HepG2 (cell line): ENCODE results near the gene COX6A2. TPM values are rescaled to one million over a fixed set of nuclear protein-coding genes. Genes with fewer than 3 reads are reported as not detected.

Experiments
- AGO2 ChIP-seq: fragments of 200-400 bp; formaldehyde crosslinking; optimal IDR thresholded peaks from 2 replicates; pipeline ENCODE3; 2017; ENCODE audit warnings: mild to moderate bottlenecking, low read depth, low read length, moderate library complexity
- ARNTL ChIP-seq: sonication (generic); formaldehyde crosslinking; IDR thresholded peaks from 2 replicates; pipeline ENCODE4 v1.4.0; 2020; ENCODE audit warnings: mild to moderate bottlenecking, missing genetic modification reagents
- GLI4 ChIP-seq: sonication (generic); formaldehyde crosslinking; IDR thresholded peaks from 2 replicates; pipeline ENCODE4 v1.5.1; 2020; ENCODE audit warnings: missing genetic modification reagents, mild to moderate bottlenecking, moderate library complexity, borderline replicate concordance
- HNRNPL ChIP-seq: fragments of 200-400 bp; formaldehyde crosslinking; IDR thresholded peaks from 2 replicates; pipeline ENCODE4 v1.6.1; 2017; ENCODE audit warnings: mild to moderate bottlenecking, low read depth, low read length
- KAT8 ChIP-seq: IDR thresholded peaks from 2 replicates; pipeline ENCODE4 v1.6.1; 2016; ENCODE audit warnings: missing genetic modification reagents, missing compliant biosample characterization
- MATR3 ChIP-seq: sonication (generic); formaldehyde crosslinking; IDR thresholded peaks from 2 replicates; pipeline ENCODE4 v1.4.0; 2020; ENCODE audit warnings: missing genetic modification reagents
- SMC3 ChIP-seq: IDR thresholded peaks from 2 replicates; pipeline ENCODE4 v1.6.1; 2011; ENCODE audit warnings: low read length, improper control_type of control experiment
- SNRNP70 ChIP-seq: fragments of 200-400 bp; formaldehyde crosslinking; IDR thresholded peaks from 2 replicates; pipeline ENCODE4 v1.6.1; 2017; ENCODE audit warnings: mild to moderate bottlenecking, low read depth, low read length, moderate library complexity
- SOX6 ChIP-seq, 2 experiments: fragments of 450-650 bp in 1 of 2; sonication (generic) in 1 of 2; formaldehyde crosslinking in 1 of 2; IDR thresholded peaks; 2 replicates each; pipeline versions ENCODE4 v1.4.0 to v1.6.1; 2017 to 2020; ENCODE audit warnings: antibody characterized with exemption in 1 of 2, mild to moderate bottlenecking in 1 of 2, missing genetic modification reagents in 1 of 2
- SP4 ChIP-seq: sonication (generic); formaldehyde crosslinking; IDR thresholded peaks from 2 replicates; pipeline ENCODE4 v1.8.1; 2023; ENCODE audit warnings: mild to moderate bottlenecking, missing genetic modification reagents
- STAG1 ChIP-seq: sonication (generic); formaldehyde crosslinking; IDR thresholded peaks from 2 replicates; pipeline ENCODE4 v1.4.0; 2020; ENCODE audit warnings: missing genetic modification reagents
- TBL1XR1 ChIP-seq: fragments of 150-350 bp; IDR thresholded peaks from 2 replicates; pipeline ENCODE4 v1.6.1; 2014; ENCODE audit warnings: borderline replicate concordance, low read length; ENCODE audit not compliant: partially characterized antibody
- ZFP36L2 ChIP-seq: sonication (generic); formaldehyde crosslinking; IDR thresholded peaks from 2 replicates; pipeline ENCODE4 v1.4.0; 2020; ENCODE audit warnings: missing genetic modification reagents
- ZFP62 ChIP-seq: sonication (generic); formaldehyde crosslinking; IDR thresholded peaks from 2 replicates; pipeline ENCODE4 v1.4.0; 2020; ENCODE audit warnings: missing genetic modification reagents
- ZNF121 ChIP-seq: sonication (generic); formaldehyde crosslinking; IDR thresholded peaks from 2 replicates; pipeline ENCODE4 v1.5.0; 2020; ENCODE audit warnings: mild to moderate bottlenecking, missing genetic modification reagents
- ZNF703 ChIP-seq: sonication (generic); formaldehyde crosslinking; IDR thresholded peaks from 2 replicates; pipeline ENCODE4 v1.5.1; 2020; ENCODE audit warnings: missing genetic modification reagents, mild to moderate bottlenecking, moderate library complexity, borderline replicate concordance
- ZNF780A ChIP-seq: sonication (generic); formaldehyde crosslinking; IDR thresholded peaks from 2 replicates; pipeline ENCODE4 v1.8.0; 2022; ENCODE audit warnings: mild to moderate bottlenecking, missing genetic modification reagents, moderate library complexity
- ZSCAN20 ChIP-seq: sonication (generic); formaldehyde crosslinking; IDR thresholded peaks from 2 replicates; pipeline ENCODE4 v1.4.0; 2020; ENCODE audit warnings: missing genetic modification reagents, mild to moderate bottlenecking, borderline replicate concordance
- ZSCAN22 ChIP-seq: sonication (generic); formaldehyde crosslinking; IDR thresholded peaks from 2 replicates; pipeline ENCODE4 v1.4.0; 2020; ENCODE audit warnings: mild to moderate bottlenecking, missing genetic modification reagents
- polyA plus RNA-seq, 8 experiments: library from polyadenylated mRNA; depleted of rRNA in 3 of 8; stranded (reverse) in 7 of 8; unstranded in 1 of 8; fragments of >200 nt; fragmentation: Illumina TruSeq in 4 of 8; extraction: Trizol in 4 of 8; gene quantifications; 2 replicates each; pipeline versions ENCODE4 v1.2.1 to v1.2.3, GENCODE V29; 2011 to 2016; ENCODE audit warnings: low read depth in 4 of 8, missing spikeins in 1 of 8, mixed read lengths in 1 of 8; ENCODE audit not compliant: insufficient read depth in 1 of 8
- total RNA-seq, 5 experiments: library from RNA; depleted of rRNA; stranded (reverse); fragments of >200 nt; fragmentation: Illumina TruSeq; extraction: Trizol; gene quantifications; 2 replicates each; pipeline ENCODE4 v1.2.3, GENCODE V29; 2016; ENCODE audit warnings: low read depth in 1 of 5
- TF ChIP-seq, protein P1 (sequence below): sonication (generic); formaldehyde crosslinking; IDR thresholded peaks from 2 replicates; pipeline ENCODE4 v1.8.1; 2023; ENCODE audit warnings: missing genetic modification reagents, mild to moderate bottlenecking, borderline replicate concordance
- TF ChIP-seq, protein P2 (sequence below): sonication (generic); formaldehyde crosslinking; conservative IDR thresholded peaks from 2 replicates; pipeline ENCODE4 v1.4.0; 2020; ENCODE audit warnings: missing genetic modification reagents
- TF ChIP-seq, protein P3 (sequence below): sonication (generic); formaldehyde crosslinking; IDR thresholded peaks from 2 replicates; pipeline ENCODE4 v1.8.0; 2022; ENCODE audit warnings: low read depth, missing genetic modification reagents
- TF ChIP-seq, protein P4 (sequence below): conservative IDR thresholded peaks from 2 replicates; pipeline ENCODE4 v1.6.1; 2018; ENCODE audit warnings: missing genetic modification reagents
- TF ChIP-seq, protein P5 (sequence below): sonication (generic); formaldehyde crosslinking; IDR thresholded peaks from 2 replicates; pipeline ENCODE4 v1.5.0; 2020; ENCODE audit warnings: missing genetic modification reagents, mild to moderate bottlenecking, borderline replicate concordance

The COX6A2 gene
- total and polyA plus RNA-seq, 2 of the 13 experiments (the other 11 are each of a cell fraction or from before 2014, with no cell fraction given), result not detected

DNA sequence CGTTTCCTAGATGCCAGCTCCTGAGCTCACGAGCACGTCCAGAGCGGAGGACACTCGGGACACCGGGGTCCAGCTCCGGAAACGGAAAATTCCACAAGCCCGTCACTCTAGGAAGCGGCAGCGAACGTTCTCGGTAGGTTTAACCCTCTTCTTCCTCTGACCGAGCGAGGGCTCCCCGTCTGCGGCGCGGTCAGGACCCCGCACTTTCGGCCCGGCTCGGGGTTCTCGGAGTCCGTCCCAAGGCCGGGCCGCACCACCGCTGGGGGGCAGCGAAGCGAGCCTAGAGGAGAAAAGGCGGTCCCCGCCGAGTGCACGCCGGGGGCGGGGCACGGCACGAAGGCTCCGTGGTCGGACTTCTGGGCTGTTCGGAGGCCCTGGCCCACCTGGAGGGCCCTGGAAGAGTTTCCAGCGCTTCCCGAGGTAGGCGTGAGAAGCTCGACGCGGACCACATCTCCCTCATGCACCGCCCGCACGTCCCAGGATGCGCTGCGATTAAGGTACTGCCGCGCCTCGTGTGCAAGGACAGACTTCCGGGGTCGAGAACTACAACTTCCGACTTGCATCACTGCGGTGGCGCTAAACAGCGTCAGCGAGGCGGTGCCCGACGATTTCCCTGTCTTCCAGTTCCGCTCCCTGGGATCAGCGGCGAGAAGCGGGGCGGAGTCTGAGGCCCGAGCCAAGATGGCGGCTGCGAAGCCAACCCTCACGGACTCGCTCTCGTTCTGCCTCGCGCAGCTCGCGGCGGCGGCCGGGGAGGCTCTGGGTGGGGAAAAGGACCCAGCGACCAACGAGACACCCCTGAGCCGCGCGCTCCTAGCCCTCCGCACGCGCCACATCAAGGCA, 30.9 kb upstream of the COX6A2 start, which contains the start of gene ARMC5 (continued):
- TF ChIP-seq, protein P1, sequence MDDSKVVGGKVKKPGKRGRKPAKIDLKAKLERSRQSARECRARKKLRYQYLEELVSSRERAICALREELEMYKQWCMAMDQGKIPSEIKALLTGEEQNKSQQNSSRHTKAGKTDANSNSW (CRISPR knock-in tag), result peak; percentile 85; the same call in 1 of the 2 replicates
- TF ChIP-seq ARNTL (CRISPR knock-in tag) (peak; percentile 78; the same call in 1 of the 2 replicates), ZNF121 (CRISPR knock-in tag) (0 out of 2 replicates have a peak, but pooled peaks have one; percentile 3), SOX6 (IDR thresholded peaks at IDR 0.05) (no peak), SOX6 (CRISPR knock-in tag; IDR thresholded peaks at IDR 0.05) (peak; percentile 77), HNRNPL (peak; percentile 48; the same call in 1 of the 2 replicates), SNRNP70 (no peak), ZNF780A (CRISPR knock-in tag) (no peak), ZNF703 (CRISPR knock-in tag) (peak; percentile 85), SMC3 (no peak), STAG1 (CRISPR knock-in tag) (peak; percentile 47), KAT8 (peak; percentile 97), ZSCAN22 (CRISPR knock-in tag) (no peak), ZFP36L2 (CRISPR knock-in tag) (peak; percentile 83; the same call in 1 of the 2 replicates), GLI4 (CRISPR knock-in tag) (peak; percentile 70; the same call in 1 of the 2 replicates), ZFP62 (CRISPR knock-in tag) (no peak), SP4 (CRISPR knock-in tag) (peak; percentile 94), TBL1XR1 (peak; percentile 12), MATR3 (CRISPR knock-in tag) (no peak), AGO2 (peak; percentile 89), ZSCAN20 (CRISPR knock-in tag) (peak; percentile 86; the same call in 1 of the 2 replicates)
- TF ChIP-seq, protein P2, sequence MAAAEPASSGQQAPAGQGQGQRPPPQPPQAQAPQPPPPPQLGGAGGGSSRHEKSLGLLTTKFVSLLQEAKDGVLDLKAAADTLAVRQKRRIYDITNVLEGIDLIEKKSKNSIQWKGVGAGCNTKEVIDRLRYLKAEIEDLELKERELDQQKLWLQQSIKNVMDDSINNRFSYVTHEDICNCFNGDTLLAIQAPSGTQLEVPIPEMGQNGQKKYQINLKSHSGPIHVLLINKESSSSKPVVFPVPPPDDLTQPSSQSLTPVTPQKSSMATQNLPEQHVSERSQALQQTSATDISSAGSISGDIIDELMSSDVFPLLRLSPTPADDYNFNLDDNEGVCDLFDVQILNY, result peak; percentile 83; the same call in 1 of the 2 replicates
- TF ChIP-seq, protein P3, sequence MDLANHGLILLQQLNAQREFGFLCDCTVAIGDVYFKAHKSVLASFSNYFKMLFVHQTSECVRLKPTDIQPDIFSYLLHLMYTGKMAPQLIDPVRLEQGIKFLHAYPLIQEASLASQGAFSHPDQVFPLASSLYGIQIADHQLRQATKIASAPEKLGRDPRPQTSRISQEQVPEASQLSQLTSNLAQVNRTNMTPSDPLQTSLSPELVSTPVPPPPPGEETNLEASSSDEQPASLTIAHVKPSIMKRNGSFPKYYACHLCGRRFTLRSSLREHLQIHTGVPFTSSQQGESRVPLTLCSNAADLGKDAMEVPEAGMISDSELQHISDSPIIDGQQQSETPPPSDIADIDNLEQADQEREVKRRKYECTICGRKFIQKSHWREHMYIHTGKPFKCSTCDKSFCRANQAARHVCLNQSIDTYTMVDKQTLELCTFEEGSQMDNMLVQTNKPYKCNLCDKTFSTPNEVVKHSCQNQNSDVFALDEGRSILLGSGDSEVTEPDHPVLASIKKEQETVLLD (CRISPR knock-in tag), result peak; percentile 64
- TF ChIP-seq, protein P4, sequence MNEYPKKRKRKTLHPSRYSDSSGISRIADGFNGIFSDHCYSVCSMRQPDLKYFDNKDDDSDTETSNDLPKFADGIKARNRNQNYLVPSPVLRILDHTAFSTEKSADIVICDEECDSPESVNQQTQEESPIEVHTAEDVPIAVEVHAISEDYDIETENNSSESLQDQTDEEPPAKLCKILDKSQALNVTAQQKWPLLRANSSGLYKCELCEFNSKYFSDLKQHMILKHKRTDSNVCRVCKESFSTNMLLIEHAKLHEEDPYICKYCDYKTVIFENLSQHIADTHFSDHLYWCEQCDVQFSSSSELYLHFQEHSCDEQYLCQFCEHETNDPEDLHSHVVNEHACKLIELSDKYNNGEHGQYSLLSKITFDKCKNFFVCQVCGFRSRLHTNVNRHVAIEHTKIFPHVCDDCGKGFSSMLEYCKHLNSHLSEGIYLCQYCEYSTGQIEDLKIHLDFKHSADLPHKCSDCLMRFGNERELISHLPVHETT (CRISPR knock-in tag), result peak; percentile 90; the same call in 1 of the 2 replicates
- TF ChIP-seq, protein P5, sequence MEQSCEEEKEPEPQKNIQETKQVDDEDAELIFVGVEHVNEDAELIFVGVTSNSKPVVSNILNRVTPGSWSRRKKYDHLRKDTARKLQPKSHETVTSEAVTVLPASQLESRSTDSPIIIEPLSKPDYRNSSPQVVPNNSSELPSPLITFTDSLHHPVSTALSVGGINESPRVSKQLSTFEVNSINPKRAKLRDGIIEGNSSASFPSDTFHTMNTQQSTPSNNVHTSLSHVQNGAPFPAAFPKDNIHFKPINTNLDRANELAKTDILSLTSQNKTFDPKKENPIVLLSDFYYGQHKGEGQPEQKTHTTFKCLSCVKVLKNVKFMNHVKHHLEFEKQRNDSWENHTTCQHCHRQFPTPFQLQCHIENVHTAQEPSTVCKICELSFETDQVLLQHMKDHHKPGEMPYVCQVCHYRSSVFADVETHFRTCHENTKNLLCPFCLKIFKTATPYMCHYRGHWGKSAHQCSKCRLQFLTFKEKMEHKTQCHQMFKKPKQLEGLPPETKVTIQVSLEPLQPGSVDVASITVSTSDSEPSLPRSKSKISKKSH (CRISPR knock-in tag), result peak; percentile 27; the same call in 1 of the 2 replicates
